IPS-15b (cell line): ENCODE data around the gene WDTC1.
"Not testable (repeated sequence)": the region's sequence is repeated elsewhere in the genome, so short reads cannot be mapped to it uniquely, and the experiment has no call there.

Experiments used
- H3K27me3 ChIP-seq: one replicate; pipeline ENCODE4 v1.6.1; 2013; ENCODE audit warnings: low read length; ENCODE audit not compliant: control insufficient read depth, insufficient read depth
- H3K36me3 ChIP-seq: one replicate; pipeline ENCODE4 v1.6.1; 2013; ENCODE audit warnings: low read length; ENCODE audit not compliant: control insufficient read depth, insufficient read depth
- H3K4me1 ChIP-seq: one replicate; pipeline ENCODE4 v1.6.1; 2013; ENCODE audit warnings: mild to moderate bottlenecking, low read length; ENCODE audit not compliant: control insufficient read depth, insufficient read depth
- H3K4me3 ChIP-seq: one replicate; pipeline ENCODE4 v1.5.1; 2013; ENCODE audit warnings: low read depth, low read length
- H3K9ac ChIP-seq: one replicate; pipeline ENCODE4 v1.6.1; 2013; ENCODE audit warnings: low read depth, mild to moderate bottlenecking, low read length
- H3K9me3 ChIP-seq: one replicate; pipeline ENCODE4 v1.6.1; 2013; ENCODE audit warnings: mild to moderate bottlenecking, low read length; ENCODE audit not compliant: control insufficient read depth, insufficient read depth

Gene WDTC1

DNA sequence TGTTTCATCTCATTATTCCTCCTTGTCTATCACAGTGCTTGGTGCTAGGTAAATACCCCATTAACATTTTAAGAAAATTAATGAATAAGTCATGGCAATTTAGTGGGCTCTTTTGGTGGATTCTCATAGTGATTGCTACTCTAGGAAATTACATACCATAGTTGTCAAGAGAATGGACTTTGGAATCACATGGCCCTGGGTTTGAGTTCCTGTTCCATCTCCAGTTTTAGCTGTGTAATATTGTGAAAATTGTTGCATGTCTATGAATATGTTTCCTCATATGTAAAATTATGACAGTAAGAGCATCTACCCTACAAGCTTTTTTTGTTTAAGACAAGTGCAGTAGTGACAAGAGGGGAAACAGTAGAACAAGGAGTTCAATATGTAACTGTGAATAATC is 20.7 kb downstream of the WDTC1 start:
- Histone ChIP-seq H3K9me3 (no peaks in the 10 kb centered on the region), H3K4me3 (no peak overlapping the region), H3K4me1 (no peaks in the 10 kb centered on the region), H3K9ac (no peak overlapping the region), H3K27me3 (no peaks in the 10 kb centered on the region), H3K36me3 (no peaks in the 10 kb centered on the region)

DNA sequence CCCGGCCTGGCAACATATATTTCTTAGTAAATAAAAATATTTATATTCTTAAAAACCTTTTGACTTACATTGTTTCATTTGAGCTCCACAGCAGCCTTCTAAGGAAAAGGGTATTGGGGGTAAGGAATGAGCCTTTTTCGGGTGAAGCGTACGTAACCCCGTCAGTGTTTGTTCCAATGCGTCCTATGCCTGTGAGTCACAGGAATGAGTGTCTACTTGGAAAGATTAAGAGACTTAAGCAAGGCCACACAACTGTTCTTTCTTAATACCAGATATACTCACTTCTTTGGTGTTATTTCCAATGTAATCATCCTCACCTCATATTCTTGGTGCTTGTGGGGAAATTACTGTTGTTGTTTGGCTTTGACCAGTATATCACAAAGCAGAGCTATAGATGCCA is 22.7 kb downstream of the WDTC1 start:
- Histone ChIP-seq H3K9ac (no peak overlapping the region), H3K36me3 (no peaks in the 10 kb centered on the region), H3K27me3 (no peaks in the 10 kb centered on the region), H3K9me3 (no peaks in the 10 kb centered on the region), H3K4me1 (no peaks in the 10 kb centered on the region), H3K4me3 (no peak overlapping the region)

DNA sequence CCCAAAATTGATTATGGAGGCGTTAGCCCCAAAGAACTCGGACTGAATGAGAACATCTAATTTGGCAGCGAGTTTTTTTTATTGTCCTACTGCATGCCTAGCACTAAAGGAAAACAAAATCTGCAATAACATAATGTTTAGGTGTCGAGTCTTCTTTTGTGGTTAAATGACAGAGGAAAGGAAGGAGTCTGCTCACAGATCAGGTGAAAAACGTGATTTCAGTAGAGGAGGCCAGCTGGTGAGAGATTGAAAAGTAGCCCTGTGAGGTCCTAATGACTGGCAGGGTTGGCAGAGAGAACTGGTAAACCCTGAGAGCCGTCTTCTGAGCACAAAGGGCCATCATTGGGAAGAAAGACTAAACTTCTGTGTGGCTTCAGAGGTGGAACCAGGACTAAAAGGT is 24.2 kb downstream of the WDTC1 start:
- H3K9me3 ChIP-seq, result no peaks in the 10 kb centered on the region
- H3K9ac ChIP-seq, result no peak overlapping the region
- H3K4me3 ChIP-seq, result no peak overlapping the region
- no peaks in the 10 kb centered on the region for H3K27me3 ChIP-seq
- H3K4me1 ChIP-seq, result no peaks in the 10 kb centered on the region
- no peaks in the 10 kb centered on the region for H3K36me3 ChIP-seq

DNA sequence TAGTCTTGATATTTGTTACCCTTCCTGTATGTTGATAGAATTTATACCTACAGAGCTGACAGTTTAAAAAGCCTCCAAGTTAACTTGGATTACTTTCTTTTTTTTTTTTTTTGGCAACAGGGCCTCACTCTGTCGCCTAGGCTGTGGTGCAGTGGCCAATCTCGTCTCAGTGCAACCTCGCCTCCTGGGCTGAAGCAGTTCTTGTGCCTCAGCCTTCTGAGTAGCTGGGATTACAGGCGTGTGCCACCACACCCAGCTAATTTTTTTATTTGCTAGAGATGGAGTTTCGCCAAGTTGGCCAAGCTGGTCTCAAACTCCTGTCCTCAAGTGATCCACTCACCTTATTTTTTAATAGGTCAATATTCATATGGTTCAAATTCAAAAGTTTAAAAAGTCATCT is 32.7 kb downstream of the WDTC1 start:
- no peaks in the 10 kb centered on the region for H3K9me3 ChIP-seq
- H3K4me1 ChIP-seq, result no peaks in the 10 kb centered on the region
- no peak overlapping the region for H3K4me3 ChIP-seq
- H3K36me3 ChIP-seq, result no peaks in the 10 kb centered on the region
- H3K9ac ChIP-seq, result no peak overlapping the region
- H3K27me3 ChIP-seq, result no peaks in the 10 kb centered on the region

DNA sequence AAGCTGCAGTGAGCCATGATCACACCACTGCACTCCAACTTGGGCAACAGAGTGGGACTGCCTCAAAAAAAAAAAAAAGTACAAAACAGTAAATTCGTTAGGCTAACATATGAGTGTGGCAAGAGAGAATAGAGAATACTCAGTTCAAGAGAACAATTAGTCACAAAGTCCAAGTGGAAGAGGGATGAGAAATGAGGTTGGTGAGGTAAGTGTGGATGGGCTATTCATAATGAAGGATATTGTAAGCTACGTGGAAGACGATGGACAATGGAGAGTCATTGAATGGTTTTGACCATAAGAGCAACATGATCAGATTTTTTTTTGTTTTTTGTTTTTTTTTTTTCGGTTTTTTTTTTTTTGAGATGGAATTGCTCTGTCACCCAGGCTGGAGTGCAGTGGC is 34.8 kb downstream of the WDTC1 start:
- Histone ChIP-seq H3K9ac (no peak overlapping the region), H3K36me3 (no peaks in the 10 kb centered on the region)

DNA sequence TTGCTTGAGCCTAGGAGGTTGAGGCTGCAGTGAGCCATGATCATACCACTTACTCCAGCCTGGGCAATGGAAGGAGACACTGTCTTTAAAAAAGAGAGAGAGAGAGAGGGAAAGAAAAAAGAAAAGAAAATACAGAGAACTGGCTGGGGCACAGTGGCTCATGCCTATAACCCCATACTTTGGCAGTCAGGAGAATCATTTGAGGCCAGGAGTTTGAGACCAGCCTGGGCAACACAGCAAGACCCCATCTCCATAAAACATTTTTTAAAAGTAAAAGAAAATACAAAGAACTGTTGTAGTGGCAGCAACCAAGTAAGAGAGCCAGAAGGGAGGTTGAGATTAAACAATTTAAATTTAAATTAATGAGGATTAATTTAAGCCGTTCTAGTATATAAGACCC is 39.8 kb downstream of the WDTC1 start:
- Histone ChIP-seq H3K9me3 (no peaks in the 10 kb centered on the region), H3K4me3 (no peak overlapping the region)

More for the DNA sequence above, 34.8 kb downstream of the WDTC1 start:
- Histone ChIP-seq H3K27me3 (no peaks in the 10 kb centered on the region), H3K4me1 (no peaks in the 10 kb centered on the region), H3K4me3 (no peak overlapping the region), H3K9me3 (no peaks in the 10 kb centered on the region)

DNA sequence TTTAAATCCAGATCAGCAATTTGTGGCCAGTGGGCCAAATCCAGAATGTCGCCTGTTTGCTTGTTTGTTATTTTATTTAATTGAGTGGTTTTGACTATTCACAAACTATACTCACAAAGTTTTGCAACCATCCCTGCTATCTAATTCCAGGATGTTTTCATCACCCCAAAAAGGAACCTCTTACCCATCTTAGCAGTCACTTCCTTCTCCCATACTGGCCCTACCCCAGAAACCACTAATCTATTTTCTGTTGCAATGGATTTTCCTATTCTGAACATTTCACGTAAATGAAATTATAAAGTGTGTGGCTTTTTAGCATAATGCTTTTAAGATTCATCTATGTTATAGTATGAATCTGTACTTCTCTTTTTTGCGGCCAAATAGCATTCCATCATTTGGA is 41.3 kb downstream of the WDTC1 start:
- Histone ChIP-seq H3K9me3 (no peaks in the 10 kb centered on the region), H3K4me1 (no peaks in the 10 kb centered on the region), H3K9ac (no peak overlapping the region), H3K4me3 (no peak overlapping the region), H3K36me3 (no peaks in the 10 kb centered on the region), H3K27me3 (no peaks in the 10 kb centered on the region)

More for the DNA sequence above, 39.8 kb downstream of the WDTC1 start:
- Histone ChIP-seq H3K9ac (no peak overlapping the region), H3K36me3 (no peaks in the 10 kb centered on the region), H3K4me1 (no peaks in the 10 kb centered on the region), H3K27me3 (no peaks in the 10 kb centered on the region)

DNA sequence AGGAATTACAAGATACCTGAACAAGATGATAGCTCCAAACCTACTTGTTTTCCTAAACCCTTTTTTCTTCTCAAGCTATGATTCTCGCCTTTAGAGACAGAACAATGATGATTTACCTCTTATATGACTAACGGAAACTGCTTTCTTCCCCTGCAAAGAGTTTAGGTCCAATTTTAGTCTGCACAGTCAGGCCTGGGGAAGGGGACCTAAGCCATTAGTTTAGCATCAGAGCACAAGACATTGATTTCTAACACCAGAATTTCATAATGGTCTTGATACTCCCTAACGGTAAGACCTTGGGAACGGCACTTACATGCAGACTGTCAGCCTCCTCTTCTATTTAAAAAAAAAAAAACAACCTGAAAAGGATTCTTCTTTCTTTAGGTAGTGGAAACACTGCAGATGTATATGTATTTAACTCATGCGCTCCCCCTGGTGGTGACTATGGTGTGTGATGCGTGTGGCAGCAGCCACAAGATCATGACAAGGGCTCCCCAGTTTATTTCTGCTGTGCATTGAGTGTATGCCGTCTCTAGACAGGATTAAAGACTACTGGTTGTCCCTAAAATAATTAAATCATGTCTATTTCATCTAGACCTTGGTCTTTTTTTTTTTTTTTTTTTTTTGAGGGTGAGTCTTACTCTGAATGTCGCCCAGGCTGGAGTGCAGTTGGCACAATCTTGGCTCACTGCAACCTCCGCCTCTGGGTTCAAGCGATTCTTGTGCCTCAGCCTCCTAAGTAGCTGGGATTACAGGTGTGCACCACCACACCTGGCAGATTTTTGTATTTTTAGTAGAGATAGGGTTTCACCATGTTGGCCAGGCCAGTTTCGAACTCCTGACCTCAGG is 50.2 kb downstream of the WDTC1 start:
- no peaks in the 10 kb centered on the region for H3K36me3 ChIP-seq
- H3K4me3 ChIP-seq, result no peak overlapping the region
- H3K27me3 ChIP-seq, result no peaks in the 10 kb centered on the region
- H3K9me3 ChIP-seq, result no peaks in the 10 kb centered on the region
- H3K9ac ChIP-seq, result no peak overlapping the region
- no peaks in the 10 kb centered on the region for H3K4me1 ChIP-seq

DNA sequence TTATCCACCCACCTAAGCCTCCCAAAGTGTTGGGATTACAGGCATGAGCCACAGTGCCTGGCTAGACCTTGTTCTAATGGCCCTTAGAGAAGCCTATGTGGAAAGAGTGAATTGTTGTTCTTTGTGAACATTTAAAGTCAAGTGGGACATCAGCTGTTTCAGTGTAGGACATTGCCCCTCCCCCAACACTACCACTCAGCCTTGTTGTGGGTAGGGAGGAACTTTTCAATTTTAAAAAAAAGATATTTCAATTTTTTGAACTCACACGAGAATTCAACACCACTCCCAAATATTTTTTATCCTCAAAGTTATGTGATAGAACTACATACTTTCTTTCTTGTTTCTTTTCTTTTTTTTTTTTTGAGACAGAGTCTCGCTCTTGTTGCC is 50.8 kb downstream of the WDTC1 start:
- H3K36me3 ChIP-seq, result no peaks in the 10 kb centered on the region
- no peaks in the 10 kb centered on the region for H3K4me1 ChIP-seq
- no peaks in the 10 kb centered on the region for H3K9me3 ChIP-seq
- no peak overlapping the region for H3K9ac ChIP-seq
- no peaks in the 10 kb centered on the region for H3K27me3 ChIP-seq
- no peak overlapping the region for H3K4me3 ChIP-seq

DNA sequence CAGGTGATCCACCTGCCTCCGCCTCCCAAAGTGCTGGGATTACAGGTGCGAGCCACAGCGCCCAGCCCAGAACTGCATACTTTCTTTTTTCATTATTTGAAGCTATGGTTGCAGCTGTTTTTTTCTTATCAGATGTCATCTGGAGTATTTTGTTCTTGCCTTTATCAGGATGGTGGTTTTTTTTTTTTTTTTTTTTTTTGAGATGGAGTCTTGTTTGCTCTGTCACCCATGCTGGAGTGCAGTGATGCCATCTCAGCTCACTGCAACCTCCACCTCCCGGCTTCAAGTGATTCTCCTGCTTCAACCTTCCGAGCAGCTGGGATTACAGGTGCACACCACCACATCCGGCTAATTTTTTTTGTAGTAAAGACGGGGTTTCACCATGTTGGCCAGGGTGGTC is 51.4 kb downstream of the WDTC1 start:
- not testable (repeated sequence) for H3K9me3 ChIP-seq, H3K36me3 ChIP-seq, H3K4me1 ChIP-seq, H3K9ac ChIP-seq, H3K4me3 ChIP-seq, H3K27me3 ChIP-seq

DNA sequence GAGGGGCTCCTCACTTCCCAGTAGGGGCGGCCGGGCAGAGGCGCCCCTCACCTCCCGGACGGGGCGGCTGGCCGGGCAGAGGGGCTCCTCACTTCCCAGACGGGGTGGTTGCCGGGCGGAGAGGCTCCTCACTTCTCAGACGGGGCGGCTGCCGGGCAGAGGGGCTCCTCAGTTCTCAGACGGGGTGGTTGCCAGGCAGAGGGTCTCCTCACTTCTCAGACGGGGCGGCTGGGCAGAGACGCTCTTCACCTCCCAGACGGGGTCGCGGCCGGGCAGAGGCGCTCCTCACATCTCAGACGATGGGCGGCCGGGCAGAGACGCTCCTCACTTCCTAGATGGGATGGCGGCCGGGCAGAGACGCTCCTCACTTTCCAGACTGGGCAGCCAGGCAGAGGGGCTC is 54.7 kb downstream of the WDTC1 start:
- not testable (repeated sequence) for H3K27me3 ChIP-seq, H3K9me3 ChIP-seq, H3K9ac ChIP-seq, H3K4me3 ChIP-seq, H3K4me1 ChIP-seq, H3K36me3 ChIP-seq

DNA sequence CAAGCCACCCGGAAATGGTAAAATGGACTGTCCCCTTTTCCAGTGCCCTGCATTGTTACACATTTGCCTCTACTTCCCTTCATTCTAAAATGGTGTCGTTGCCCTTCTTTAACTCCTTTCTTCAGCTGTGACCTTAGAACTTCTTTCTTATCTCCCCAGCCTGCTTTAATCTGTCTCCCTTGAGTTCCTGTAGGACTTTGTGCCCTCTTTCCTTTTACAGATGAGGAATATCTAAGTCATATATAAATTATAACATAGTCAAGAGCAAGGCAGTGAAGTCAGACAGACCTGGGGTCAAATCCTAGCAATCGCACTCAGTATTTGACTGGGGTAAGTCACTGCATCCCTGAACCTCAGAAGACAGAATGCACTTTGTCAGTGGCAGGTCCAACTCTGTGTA is 56.1 kb downstream of the WDTC1 start:
- Histone ChIP-seq H3K27me3 (no peaks in the 10 kb centered on the region), H3K36me3 (no peaks in the 10 kb centered on the region), H3K4me1 (no peaks in the 10 kb centered on the region), H3K9ac (no peak overlapping the region), H3K9me3 (no peaks in the 10 kb centered on the region), H3K4me3 (no peak overlapping the region)
